Mammary epithelial cell (primary cell): ENCODE results near the gene ARSG.

Experiments used
- CTCF ChIP-seq, 2 donors: IDR thresholded peaks in 1 of 2; conservative IDR thresholded peaks in 1 of 2; 2 replicates each; pipeline ENCODE4 v1.5.1; 2011 to 2012; ENCODE audit warnings: inconsistent platforms in 2 of 2, low read length in 2 of 2, mild to moderate bottlenecking in 2 of 2, control low read depth in 1 of 2, low read depth in 1 of 2; ENCODE audit not compliant: insufficient read depth in 1 of 2; ENCODE audit errors: extremely low read depth in 1 of 2
- EZH2 ChIP-seq: IDR thresholded peaks from 2 replicates; pipeline ENCODE4 v1.6.1; 2012; ENCODE audit warnings: low read length, inconsistent platforms, borderline replicate concordance

GRCh38 chr17:68344701-68345136 is 53.4 kb downstream of the ARSG start:
- TF ChIP-seq CTCF (conservative IDR thresholded peaks at IDR 0.05 in 1 of 2, IDR thresholded peaks at IDR 0.05 in 1 of 2; ENCODE audit: extremely low read depth in 1 of 2, insufficient read depth in 1 of 2, low read depth in 1 of 2, low read length in 2 of 2) (no peak), EZH2 (no peak)
